T-helper 17 cell (primary cell): ENCODE measurements around the gene CREB3L1. TPM values are rescaled to one million over a fixed set of nuclear protein-coding genes. Genes with fewer than 3 reads are reported as not detected.
A peak's percentile ranks its signal among the peaks of the same experiment; 100 is the strongest.

Experiments
- ATAC-seq: fragments of 150-1000 bp; cut with Tn5 transposase; 2 replicates; pipeline ENCODE4 v1.10.0; 2021; ENCODE audit warnings: mild to moderate bottlenecking, moderate library complexity
- DNase-seq, 3 donors: peaks; one replicate each; pipeline versions ENCODE4 v3.0.0 to v3.0.0-alpha.2; 2020 to 2021
- H3K9me3 ChIP-seq: one replicate; pipeline ENCODE4 v1.7.0; 2013; ENCODE audit warnings: low read length, mild to moderate bottlenecking; ENCODE audit not compliant: control insufficient read depth, poor library complexity, severe bottlenecking
- H3K27ac Mint-ChIP-seq: one replicate; pipeline ENCODE4 v1.8.0; 2022; ENCODE audit warnings: mild to moderate bottlenecking, moderate library complexity, mixed read lengths
- H3K27me3 Mint-ChIP-seq: one replicate; pipeline ENCODE4 v1.8.0; 2022; ENCODE audit warnings: mixed read lengths
- H3K36me3 Mint-ChIP-seq: one replicate; pipeline ENCODE4 v1.8.0; 2022; ENCODE audit warnings: low read depth, mixed read lengths
- H3K4me1 Mint-ChIP-seq: one replicate; pipeline ENCODE4 v1.8.0; 2022; ENCODE audit warnings: mild to moderate bottlenecking, mixed read lengths
- H3K4me3 Mint-ChIP-seq: one replicate; pipeline ENCODE4 v1.8.0; 2022; ENCODE audit warnings: mild to moderate bottlenecking, moderate library complexity, mixed read lengths
- total RNA-seq, 4 donors: library from RNA in 2 of 4; stranded (reverse) in 2 of 4; gene quantifications; one replicate each; pipeline ENCODE4 v1.2.3 and lab custom pipeline; 2022 to 2026

Gene CREB3L1
- total RNA-seq, 2 donors from 2014 or later, result not detected

- no peaks in the 10 kb centered on the region for H3K36me3 Mint-ChIP-seq
- H3K4me1 Mint-ChIP-seq, result peaks cover 38% of the 10 kb centered on the region
- H3K9me3 ChIP-seq, result no peaks in the 10 kb centered on the region
- peak overlapping the region; percentile 90 for H3K4me3 Mint-ChIP-seq
- DNase-seq (no peak), ATAC-seq (peak; percentile 60)
- H3K27me3 Mint-ChIP-seq, result no peaks in the 10 kb centered on the region
- peak overlapping the region; percentile 96 for H3K27ac Mint-ChIP-seq
These were observed 83.4 kb downstream of the CREB3L1 start for GRCh38 chr11:46360878-46361277.

- H3K9me3 ChIP-seq, result no peaks in the 10 kb centered on the region
- no peaks in the 10 kb centered on the region for H3K27me3 Mint-ChIP-seq
- peak; percentile 94 for ATAC-seq
- H3K27ac Mint-ChIP-seq, result peak overlapping the region; percentile 96
- H3K4me1 Mint-ChIP-seq, result peaks cover 31% of the 10 kb centered on the region
- DNase-seq, result peak in 2 of 3 donors; percentile 41 to 46
- no peaks in the 10 kb centered on the region for H3K36me3 Mint-ChIP-seq
- peak overlapping the region; percentile 90 for H3K4me3 Mint-ChIP-seq
These were observed 84.1 kb downstream of the CREB3L1 start for GRCh38 chr11:46361283-46362155.

- H3K4me1 Mint-ChIP-seq, result peaks cover 30% of the 10 kb centered on the region
- DNase-seq (no peak), ATAC-seq (no peak)
- peak overlapping the region; percentile 96 for H3K27ac Mint-ChIP-seq
- no peaks in the 10 kb centered on the region for H3K36me3 Mint-ChIP-seq
- H3K9me3 ChIP-seq, result no peaks in the 10 kb centered on the region
- H3K27me3 Mint-ChIP-seq, result no peaks in the 10 kb centered on the region
- H3K4me3 Mint-ChIP-seq, result peak overlapping the region; percentile 90
These were observed 84.9 kb downstream of the CREB3L1 start for GRCh38 chr11:46362156-46363030.

- peak overlapping the region; percentile 96 for H3K27ac Mint-ChIP-seq
- no peaks in the 10 kb centered on the region for H3K36me3 Mint-ChIP-seq
- H3K4me3 Mint-ChIP-seq, result peak overlapping the region; percentile 65
- H3K4me1 Mint-ChIP-seq, result peaks cover 28% of the 10 kb centered on the region
- no peaks in the 10 kb centered on the region for H3K27me3 Mint-ChIP-seq
- DNase-seq, result no peak
- H3K9me3 ChIP-seq, result no peaks in the 10 kb centered on the region
- no peak for ATAC-seq
These were observed 85.6 kb downstream of the CREB3L1 start for GRCh38 chr11:46363031-46363407.

- Mint-ChIP-seq H3K27me3 (no peaks in the 10 kb centered on the region), H3K27ac (no peak overlapping the region), H3K36me3 (no peaks in the 10 kb centered on the region), H3K4me3 (no peak overlapping the region), H3K4me1 (peaks cover 31% of the 10 kb centered on the region)
- no peak for ATAC-seq
- H3K9me3 ChIP-seq, result no peaks in the 10 kb centered on the region
- no peak for DNase-seq
These were observed 86.1 kb downstream of the CREB3L1 start for GRCh38 chr11:46363455-46364005.

- H3K36me3 Mint-ChIP-seq, result no peaks in the 10 kb centered on the region
- no peaks in the 10 kb centered on the region for H3K9me3 ChIP-seq
- H3K27me3 Mint-ChIP-seq, result no peaks in the 10 kb centered on the region
- H3K27ac Mint-ChIP-seq, result no peak overlapping the region
- DNase-seq, result no peak
- H3K4me1 Mint-ChIP-seq, result peaks cover 32% of the 10 kb centered on the region
- no peak for ATAC-seq
- H3K4me3 Mint-ChIP-seq, result no peak overlapping the region
These were observed 86.6 kb downstream of the CREB3L1 start for GRCh38 chr11:46364056-46364455.

- no peaks in the 10 kb centered on the region for H3K9me3 ChIP-seq
- Mint-ChIP-seq H3K27ac (peak overlapping the region; percentile 19), H3K36me3 (no peaks in the 10 kb centered on the region), H3K27me3 (no peaks in the 10 kb centered on the region), H3K4me1 (peaks cover 37% of the 10 kb centered on the region), H3K4me3 (no peak overlapping the region)
- ATAC-seq (no peak), DNase-seq (no peak)
These were observed 87.3 kb downstream of the CREB3L1 start for GRCh38 chr11:46364791-46365190.

GRCh38 chr11:46366260-46366659, 88.8 kb downstream of the CREB3L1 start:
- Mint-ChIP-seq H3K27ac (peak overlapping the region; percentile 19), H3K4me3 (no peak overlapping the region), H3K27me3 (no peaks in the 10 kb centered on the region), H3K4me1 (peaks cover 27% of the 10 kb centered on the region), H3K36me3 (no peaks in the 10 kb centered on the region)
- no peaks in the 10 kb centered on the region for H3K9me3 ChIP-seq
- ATAC-seq (no peak), DNase-seq (no peak)

- no peaks in the 10 kb centered on the region for H3K27me3 Mint-ChIP-seq
- ATAC-seq, result no peak
- no peak overlapping the region for H3K27ac Mint-ChIP-seq
- DNase-seq, result no peak
- no peaks in the 10 kb centered on the region for H3K9me3 ChIP-seq
- peaks cover 25% of the 10 kb centered on the region for H3K4me1 Mint-ChIP-seq
- H3K4me3 Mint-ChIP-seq, result no peak overlapping the region
- no peaks in the 10 kb centered on the region for H3K36me3 Mint-ChIP-seq
These were observed 89.2 kb downstream of the CREB3L1 start for GRCh38 chr11:46366661-46367161.

- no peaks in the 10 kb centered on the region for H3K9me3 ChIP-seq
- no peaks in the 10 kb centered on the region for H3K36me3 Mint-ChIP-seq
- ATAC-seq, result peak; percentile 84
- peak overlapping the region; percentile 67 for H3K27ac Mint-ChIP-seq
- DNase-seq, result peak; percentile 58 to 65 (median 64)
- peaks cover 25% of the 10 kb centered on the region for H3K4me1 Mint-ChIP-seq
- H3K27me3 Mint-ChIP-seq, result no peaks in the 10 kb centered on the region
- H3K4me3 Mint-ChIP-seq, result peak overlapping the region; percentile 53
These were observed 89.9 kb downstream of the CREB3L1 start for GRCh38 chr11:46367244-46367915.

- peak overlapping the region; percentile 67 for H3K27ac Mint-ChIP-seq
- no peaks in the 10 kb centered on the region for H3K27me3 Mint-ChIP-seq
- no peak for ATAC-seq
- no peaks in the 10 kb centered on the region for H3K9me3 ChIP-seq
- H3K4me3 Mint-ChIP-seq, result no peak overlapping the region
- no peak for DNase-seq
- H3K4me1 Mint-ChIP-seq, result peaks cover 23% of the 10 kb centered on the region
- H3K36me3 Mint-ChIP-seq, result no peaks in the 10 kb centered on the region
These were observed 90.4 kb downstream of the CREB3L1 start for GRCh38 chr11:46367916-46368267.

- no peak for DNase-seq
- no peaks in the 10 kb centered on the region for H3K36me3 Mint-ChIP-seq
- H3K27ac Mint-ChIP-seq, result peak overlapping the region; percentile 11
These were observed 92.1 kb downstream of the CREB3L1 start for GRCh38 chr11:46369458-46370152.

More at GRCh38 chr11:46369458-46370152, 92.1 kb downstream of the CREB3L1 start:
- no peaks in the 10 kb centered on the region for H3K9me3 ChIP-seq
- Mint-ChIP-seq H3K27me3 (no peaks in the 10 kb centered on the region), H3K4me3 (no peak overlapping the region), H3K4me1 (peaks cover 21% of the 10 kb centered on the region)
- ATAC-seq, result peak; percentile 77
